ENCODE measurements around the gene SLC2A3.
A peak's percentile ranks its signal among the peaks of the same experiment; 100 is the strongest.
"Not testable (repeated sequence)": the region's sequence is repeated elsewhere in the genome, so short reads cannot be mapped to it uniquely, and the experiment has no call there.

SLC2A3 gene

DNA sequence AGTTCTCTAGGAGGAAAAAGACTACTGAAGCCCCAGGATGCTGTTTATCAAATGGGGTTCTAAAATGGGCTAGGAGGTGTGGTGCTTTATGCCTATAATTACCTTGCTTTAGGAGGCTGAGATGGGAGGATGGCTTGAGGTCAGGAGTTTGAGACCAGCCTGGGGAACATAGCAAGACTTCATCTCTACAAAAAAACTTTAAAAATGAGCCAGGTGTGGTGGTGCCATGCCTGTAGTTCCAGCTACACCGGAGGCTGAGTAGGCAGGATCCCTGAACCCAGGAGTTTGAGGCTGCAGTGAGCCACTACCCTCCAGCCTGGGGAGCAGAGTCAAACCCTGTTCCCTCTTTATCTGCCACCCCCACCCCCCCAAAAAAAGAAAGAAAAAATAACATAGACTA lies 23.3 kb upstream of the SLC2A3 start:
- TF ChIP-seq, protein P1, sequence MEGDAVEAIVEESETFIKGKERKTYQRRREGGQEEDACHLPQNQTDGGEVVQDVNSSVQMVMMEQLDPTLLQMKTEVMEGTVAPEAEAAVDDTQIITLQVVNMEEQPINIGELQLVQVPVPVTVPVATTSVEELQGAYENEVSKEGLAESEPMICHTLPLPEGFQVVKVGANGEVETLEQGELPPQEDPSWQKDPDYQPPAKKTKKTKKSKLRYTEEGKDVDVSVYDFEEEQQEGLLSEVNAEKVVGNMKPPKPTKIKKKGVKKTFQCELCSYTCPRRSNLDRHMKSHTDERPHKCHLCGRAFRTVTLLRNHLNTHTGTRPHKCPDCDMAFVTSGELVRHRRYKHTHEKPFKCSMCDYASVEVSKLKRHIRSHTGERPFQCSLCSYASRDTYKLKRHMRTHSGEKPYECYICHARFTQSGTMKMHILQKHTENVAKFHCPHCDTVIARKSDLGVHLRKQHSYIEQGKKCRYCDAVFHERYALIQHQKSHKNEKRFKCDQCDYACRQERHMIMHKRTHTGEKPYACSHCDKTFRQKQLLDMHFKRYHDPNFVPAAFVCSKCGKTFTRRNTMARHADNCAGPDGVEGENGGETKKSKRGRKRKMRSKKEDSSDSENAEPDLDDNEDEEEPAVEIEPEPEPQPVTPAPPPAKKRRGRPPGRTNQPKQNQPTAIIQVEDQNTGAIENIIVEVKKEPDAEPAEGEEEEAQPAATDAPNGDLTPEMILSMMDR (conservative IDR thresholded peaks at IDR 0.05; ENCODE audit: low read length) = no peak
- TF ChIP-seq EZH2phosphoT487 (IDR thresholded peaks at IDR 0.05; ENCODE audit: borderline replicate concordance) = no peak
- no peaks in the 10 kb centered on the region for H3K27me3 ChIP-seq (ENCODE audit: insufficient read depth, low read length, poor library complexity, severe bottlenecking)
- no peaks in the 10 kb centered on the region for H3K9me3 ChIP-seq (ENCODE audit: insufficient read depth, low read depth, low read length)
- H3K4me3 ChIP-seq (ENCODE audit: low read length, poor library complexity, severe bottlenecking) = peak overlapping the region; percentile 95
- peak overlapping the region; percentile 77 for H3K4me2 ChIP-seq (ENCODE audit: low read depth, low read length, poor library complexity, severe bottlenecking)
- H3K36me3 ChIP-seq (ENCODE audit: insufficient read depth, low read length) = no peaks in the 10 kb centered on the region
- H3F3A ChIP-seq (ENCODE audit: low read depth) = no peaks in the 10 kb centered on the region
- H3K4me1 ChIP-seq (ENCODE audit: insufficient read depth, low read length, poor library complexity, severe bottlenecking) = peaks cover 42% of the 10 kb centered on the region
- peak overlapping the region; percentile 75 for H3K9ac ChIP-seq (ENCODE audit: low read depth, low read length, poor library complexity, severe bottlenecking)
- H3K9me2 ChIP-seq (replicated peaks; ENCODE audit: low read depth, low read length) = no peaks in the 10 kb centered on the region
- peak overlapping the region; percentile 63; the same call in 1 of the 2 replicates for H2AFZ ChIP-seq (ENCODE audit: low read length)
- H3K79me2 ChIP-seq (ENCODE audit: insufficient read depth, low read length) = peaks cover 13% of the 10 kb centered on the region; the same call in 1 of the 2 replicates
- H4K20me1 ChIP-seq (ENCODE audit: insufficient read depth, low read length, poor library complexity, severe bottlenecking) = no peaks in the 10 kb centered on the region

DNA sequence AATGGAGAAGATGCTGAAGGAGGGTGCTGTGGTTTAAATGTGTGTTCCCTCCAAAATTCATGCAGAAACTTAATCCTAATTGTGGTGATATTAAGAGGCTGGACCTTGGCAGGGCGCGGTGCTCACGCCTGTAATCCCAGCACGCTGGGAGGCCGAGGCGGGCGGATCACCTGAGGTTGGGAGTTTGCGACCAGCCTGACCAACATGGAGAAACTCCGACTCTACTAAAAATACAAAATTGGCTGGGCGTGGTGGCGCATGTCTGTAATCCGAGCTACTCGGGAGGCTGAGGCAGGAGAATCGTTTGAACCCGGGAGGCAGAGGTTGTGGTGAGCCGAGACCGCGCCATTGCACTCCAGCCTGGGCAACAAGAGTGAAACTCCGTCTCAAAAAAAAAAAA lies 18.9 kb upstream of the SLC2A3 start:
- not testable (repeated sequence) for H3K36me3 ChIP-seq (ENCODE audit: insufficient read depth, low read length); H3K4me2 ChIP-seq (ENCODE audit: low read depth, low read length, poor library complexity, severe bottlenecking); H3F3A ChIP-seq (ENCODE audit: low read depth); H3K27me3 ChIP-seq (ENCODE audit: insufficient read depth, low read length, poor library complexity, severe bottlenecking); H4K20me1 ChIP-seq (ENCODE audit: insufficient read depth, low read length, poor library complexity, severe bottlenecking); H3K9ac ChIP-seq (ENCODE audit: low read depth, low read length, poor library complexity, severe bottlenecking); H3K9me3 ChIP-seq (ENCODE audit: insufficient read depth, low read depth, low read length); H2AFZ ChIP-seq (ENCODE audit: low read length); H3K79me2 ChIP-seq (ENCODE audit: insufficient read depth, low read length); H3K9me2 ChIP-seq (replicated peaks; ENCODE audit: low read depth, low read length); H3K4me3 ChIP-seq (ENCODE audit: low read length, poor library complexity, severe bottlenecking)
- H3K4me1 ChIP-seq (ENCODE audit: insufficient read depth, low read length, poor library complexity, severe bottlenecking) = peaks cover 20% of the 10 kb centered on the region

DNA sequence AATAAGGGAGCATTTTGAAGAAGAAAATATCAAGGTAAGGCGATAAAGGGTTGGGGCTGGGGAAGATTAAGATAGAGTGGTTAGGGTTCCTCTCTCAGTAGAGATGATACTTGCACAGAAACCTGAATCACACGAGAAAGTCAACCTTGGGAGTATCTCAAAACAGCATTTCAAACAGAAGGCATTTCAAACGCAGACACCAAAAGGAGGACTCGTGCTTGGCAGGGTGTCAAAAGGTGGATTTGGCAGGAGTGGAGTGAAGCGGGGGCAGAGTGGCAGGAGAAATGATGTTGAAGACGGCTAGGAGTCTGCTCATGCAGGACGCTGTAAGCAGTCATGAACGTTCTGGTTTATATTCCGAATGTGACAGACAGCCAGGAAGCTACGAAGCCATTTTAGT lies 18.4 kb upstream of the SLC2A3 start:
- H2AFZ ChIP-seq (ENCODE audit: low read length); H3K27me3 ChIP-seq (ENCODE audit: insufficient read depth, low read length, poor library complexity, severe bottlenecking); H3F3A ChIP-seq (ENCODE audit: low read depth); H3K79me2 ChIP-seq (ENCODE audit: insufficient read depth, low read length); H3K4me3 ChIP-seq (ENCODE audit: low read length, poor library complexity, severe bottlenecking); H3K4me2 ChIP-seq (ENCODE audit: low read depth, low read length, poor library complexity, severe bottlenecking); H4K20me1 ChIP-seq (ENCODE audit: insufficient read depth, low read length, poor library complexity, severe bottlenecking); H3K36me3 ChIP-seq (ENCODE audit: insufficient read depth, low read length); H3K9me3 ChIP-seq (ENCODE audit: insufficient read depth, low read depth, low read length); H3K9ac ChIP-seq (ENCODE audit: low read depth, low read length, poor library complexity, severe bottlenecking); H3K9me2 ChIP-seq (replicated peaks; ENCODE audit: low read depth, low read length): not testable (repeated sequence)
- peaks cover 15% of the 10 kb centered on the region for H3K4me1 ChIP-seq (ENCODE audit: insufficient read depth, low read length, poor library complexity, severe bottlenecking)

DNA sequence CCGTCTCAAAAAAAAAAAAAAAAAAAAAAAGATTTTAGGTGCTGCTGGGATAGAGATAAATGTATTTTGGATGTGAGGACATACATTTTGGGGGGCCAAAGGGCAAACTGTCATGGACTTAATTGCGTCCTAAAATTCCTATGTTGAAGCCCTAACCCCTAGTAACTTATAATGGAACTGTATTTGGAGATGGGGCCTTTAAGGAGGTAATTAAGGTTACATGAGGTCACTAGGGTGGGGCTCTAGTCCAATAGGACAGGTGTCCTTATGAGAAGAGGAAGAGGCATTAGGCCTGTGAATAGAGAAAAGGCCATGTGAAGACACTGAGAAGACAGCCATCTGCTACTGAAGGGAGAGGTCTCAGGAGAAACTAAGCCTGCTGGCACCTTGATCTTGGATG lies 17.9 kb upstream of the SLC2A3 start:
- not testable (repeated sequence) for H3K9ac ChIP-seq (ENCODE audit: low read depth, low read length, poor library complexity, severe bottlenecking); H3K4me3 ChIP-seq (ENCODE audit: low read length, poor library complexity, severe bottlenecking); H3K4me2 ChIP-seq (ENCODE audit: low read depth, low read length, poor library complexity, severe bottlenecking); H3K9me2 ChIP-seq (replicated peaks; ENCODE audit: low read depth, low read length); H2AFZ ChIP-seq (ENCODE audit: low read length); H3K27me3 ChIP-seq (ENCODE audit: insufficient read depth, low read length, poor library complexity, severe bottlenecking); H3K36me3 ChIP-seq (ENCODE audit: insufficient read depth, low read length); H3K79me2 ChIP-seq (ENCODE audit: insufficient read depth, low read length); H3K9me3 ChIP-seq (ENCODE audit: insufficient read depth, low read depth, low read length); H4K20me1 ChIP-seq (ENCODE audit: insufficient read depth, low read length, poor library complexity, severe bottlenecking); H3F3A ChIP-seq (ENCODE audit: low read depth)
- H3K4me1 ChIP-seq (ENCODE audit: insufficient read depth, low read length, poor library complexity, severe bottlenecking) = peaks cover 10% of the 10 kb centered on the region

DNA sequence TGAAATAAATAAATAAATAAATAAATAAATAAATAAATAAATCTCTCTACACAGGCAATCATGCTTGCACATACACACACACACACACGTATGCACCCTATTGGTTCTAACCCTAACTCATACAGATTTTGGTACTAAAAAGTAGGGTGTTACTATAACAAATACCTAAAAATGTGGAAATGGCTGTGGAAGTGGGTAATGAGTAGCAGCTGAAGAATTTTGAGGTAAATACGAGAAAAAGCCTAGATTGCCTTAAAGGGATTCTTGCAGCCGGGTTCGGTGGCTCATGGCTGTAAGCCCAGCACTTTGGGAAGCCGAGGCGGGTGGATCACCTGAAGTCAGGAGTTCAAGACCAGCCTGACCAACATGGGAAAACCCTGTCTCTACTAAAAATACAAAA lies 15.7 kb upstream of the SLC2A3 start:
- no peak overlapping the region for H3K4me2 ChIP-seq (ENCODE audit: low read depth, low read length, poor library complexity, severe bottlenecking)
- no peaks in the 10 kb centered on the region for H3K36me3 ChIP-seq (ENCODE audit: insufficient read depth, low read length)
- H3K9ac ChIP-seq (ENCODE audit: low read depth, low read length, poor library complexity, severe bottlenecking) = no peak overlapping the region
- no peak overlapping the region for H2AFZ ChIP-seq (ENCODE audit: low read length)
- no peaks in the 10 kb centered on the region for H3K27me3 ChIP-seq (ENCODE audit: insufficient read depth, low read length, poor library complexity, severe bottlenecking)
- no peaks in the 10 kb centered on the region for H3K9me3 ChIP-seq (ENCODE audit: insufficient read depth, low read depth, low read length)
- TF ChIP-seq EZH2phosphoT487 (IDR thresholded peaks at IDR 0.05; ENCODE audit: borderline replicate concordance) = no peak
- TF ChIP-seq, protein P1 (conservative IDR thresholded peaks at IDR 0.05; ENCODE audit: low read length) = no peak
- no peak overlapping the region for H3K4me3 ChIP-seq (ENCODE audit: low read length, poor library complexity, severe bottlenecking)
- H4K20me1 ChIP-seq (ENCODE audit: insufficient read depth, low read length, poor library complexity, severe bottlenecking) = no peaks in the 10 kb centered on the region
- H3K4me1 ChIP-seq (ENCODE audit: insufficient read depth, low read length, poor library complexity, severe bottlenecking) = no peaks in the 10 kb centered on the region
- H3K79me2 ChIP-seq (ENCODE audit: insufficient read depth, low read length) = no peaks in the 10 kb centered on the region
- no peaks in the 10 kb centered on the region for H3F3A ChIP-seq (ENCODE audit: low read depth)
- no peaks in the 10 kb centered on the region for H3K9me2 ChIP-seq (replicated peaks; ENCODE audit: low read depth, low read length)

DNA sequence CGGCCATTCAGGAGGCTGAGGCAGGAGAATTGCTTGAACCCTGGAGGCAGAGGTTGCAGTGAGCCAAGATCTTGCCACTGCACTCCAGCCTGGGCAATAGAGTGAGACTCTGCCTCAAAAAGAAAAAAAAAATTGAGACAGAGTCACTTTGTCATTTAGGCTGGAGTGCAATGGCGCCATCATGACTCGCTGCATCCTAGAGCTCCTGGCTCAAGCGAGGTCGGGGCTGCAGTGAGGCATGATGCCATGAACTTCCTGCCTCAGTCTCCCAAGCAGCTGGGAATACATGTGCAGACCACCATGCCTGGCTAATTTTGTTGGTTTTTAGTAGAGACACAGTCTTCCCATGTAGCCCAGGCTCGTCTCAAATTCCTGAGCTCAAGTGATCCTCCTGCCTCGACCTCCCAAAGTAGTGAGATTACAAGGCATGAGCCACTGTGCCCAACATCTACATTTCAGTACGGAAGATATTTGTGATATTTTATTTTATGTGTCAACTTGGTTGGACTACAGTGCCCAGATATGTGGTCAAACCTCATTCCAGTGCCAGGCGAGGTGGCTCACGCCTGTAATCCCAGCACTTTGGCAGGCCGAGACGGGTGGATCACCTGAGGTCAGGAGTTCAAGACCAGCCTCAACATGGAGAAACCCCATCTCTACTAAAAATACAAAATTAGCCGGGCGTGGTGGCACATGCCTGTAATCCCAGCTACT lies 14.4 kb upstream of the SLC2A3 start:
- not testable (repeated sequence) for H3K9ac ChIP-seq (ENCODE audit: low read depth, low read length, poor library complexity, severe bottlenecking); H2AFZ ChIP-seq (ENCODE audit: low read length); H3K36me3 ChIP-seq (ENCODE audit: insufficient read depth, low read length); H3K4me3 ChIP-seq (ENCODE audit: low read length, poor library complexity, severe bottlenecking); H3K9me3 ChIP-seq (ENCODE audit: insufficient read depth, low read depth, low read length); H3K27me3 ChIP-seq (ENCODE audit: insufficient read depth, low read length, poor library complexity, severe bottlenecking); H3F3A ChIP-seq (ENCODE audit: low read depth); H4K20me1 ChIP-seq (ENCODE audit: insufficient read depth, low read length, poor library complexity, severe bottlenecking); H3K4me2 ChIP-seq (ENCODE audit: low read depth, low read length, poor library complexity, severe bottlenecking); H3K79me2 ChIP-seq (ENCODE audit: insufficient read depth, low read length); H3K9me2 ChIP-seq (replicated peaks; ENCODE audit: low read depth, low read length); H3K4me1 ChIP-seq (ENCODE audit: insufficient read depth, low read length, poor library complexity, severe bottlenecking)

Measured in Loucy (cell line).